Retinal pigment epithelial cell (primary cell): Measurements from ENCODE around the gene DENND4A.
"Not testable (repeated sequence)": the region's sequence is repeated elsewhere in the genome, so short reads cannot be mapped to it uniquely, and the experiment has no call there.

Experiments
- DNase-seq: peaks from one replicate; pipeline ENCODE4 v3.0.0-alpha.2; 2010; ENCODE audit warnings: low read depth
- H3K4me3 ChIP-seq: 2 replicates; pipeline ENCODE4 v1.5.1; 2011; ENCODE audit warnings: mild to moderate bottlenecking, low read length, control low read depth, moderate library complexity
- TF ChIP-seq, protein P1 (sequence below): conservative IDR thresholded peaks from 2 replicates; pipeline ENCODE4 v1.5.1; 2011; ENCODE audit warnings: low read depth, low read length, control low read depth, inconsistent platforms

Gene DENND4A

DNA sequence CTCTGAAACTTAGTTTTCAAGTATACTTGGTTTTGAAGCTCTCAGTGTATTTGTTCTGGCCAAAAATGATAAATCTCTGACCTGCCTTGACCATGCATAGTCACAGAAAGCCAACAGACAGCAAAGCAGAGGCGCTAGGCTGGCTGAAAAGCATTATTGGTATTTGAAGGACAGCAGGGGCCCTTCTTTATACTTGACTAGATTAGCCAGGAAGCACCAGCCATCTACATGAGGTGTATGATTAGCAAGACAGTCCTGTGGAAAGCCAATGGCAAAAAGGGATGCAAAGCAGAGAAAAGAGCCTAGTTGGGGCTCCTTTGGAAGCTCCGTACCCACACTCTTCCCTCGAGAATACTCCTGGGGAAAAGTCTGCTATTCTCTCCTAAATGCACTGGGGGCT is 162.5 kb downstream of the DENND4A start:
- DNase-seq = no peak
- H3K4me3 ChIP-seq = no peak overlapping the region
- TF ChIP-seq, protein P1, sequence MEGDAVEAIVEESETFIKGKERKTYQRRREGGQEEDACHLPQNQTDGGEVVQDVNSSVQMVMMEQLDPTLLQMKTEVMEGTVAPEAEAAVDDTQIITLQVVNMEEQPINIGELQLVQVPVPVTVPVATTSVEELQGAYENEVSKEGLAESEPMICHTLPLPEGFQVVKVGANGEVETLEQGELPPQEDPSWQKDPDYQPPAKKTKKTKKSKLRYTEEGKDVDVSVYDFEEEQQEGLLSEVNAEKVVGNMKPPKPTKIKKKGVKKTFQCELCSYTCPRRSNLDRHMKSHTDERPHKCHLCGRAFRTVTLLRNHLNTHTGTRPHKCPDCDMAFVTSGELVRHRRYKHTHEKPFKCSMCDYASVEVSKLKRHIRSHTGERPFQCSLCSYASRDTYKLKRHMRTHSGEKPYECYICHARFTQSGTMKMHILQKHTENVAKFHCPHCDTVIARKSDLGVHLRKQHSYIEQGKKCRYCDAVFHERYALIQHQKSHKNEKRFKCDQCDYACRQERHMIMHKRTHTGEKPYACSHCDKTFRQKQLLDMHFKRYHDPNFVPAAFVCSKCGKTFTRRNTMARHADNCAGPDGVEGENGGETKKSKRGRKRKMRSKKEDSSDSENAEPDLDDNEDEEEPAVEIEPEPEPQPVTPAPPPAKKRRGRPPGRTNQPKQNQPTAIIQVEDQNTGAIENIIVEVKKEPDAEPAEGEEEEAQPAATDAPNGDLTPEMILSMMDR = no peak

DNA sequence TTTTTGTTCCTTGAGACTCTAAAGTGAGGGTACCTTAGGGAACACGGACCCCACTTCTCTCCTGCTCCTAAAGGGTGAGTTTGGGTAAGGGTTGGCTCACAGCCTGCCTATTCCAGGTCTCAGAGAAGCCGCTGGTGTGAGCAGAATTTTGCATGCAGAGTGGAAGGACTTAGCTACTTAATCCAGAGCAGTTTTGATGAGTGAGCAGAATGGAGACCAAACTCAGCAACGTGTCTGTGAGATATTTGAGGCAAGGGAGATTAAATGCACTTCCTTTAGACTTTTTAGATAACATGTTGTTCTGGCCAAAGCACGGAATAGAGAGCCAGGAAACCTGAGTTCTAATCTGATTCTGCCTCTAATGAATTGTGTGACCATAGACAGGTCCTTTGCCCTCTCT is 165.2 kb downstream of the DENND4A start:
- H3K4me3 ChIP-seq = no peak overlapping the region
- DNase-seq = peak; percentile 27
- TF ChIP-seq, protein P1 = no peak

DNA sequence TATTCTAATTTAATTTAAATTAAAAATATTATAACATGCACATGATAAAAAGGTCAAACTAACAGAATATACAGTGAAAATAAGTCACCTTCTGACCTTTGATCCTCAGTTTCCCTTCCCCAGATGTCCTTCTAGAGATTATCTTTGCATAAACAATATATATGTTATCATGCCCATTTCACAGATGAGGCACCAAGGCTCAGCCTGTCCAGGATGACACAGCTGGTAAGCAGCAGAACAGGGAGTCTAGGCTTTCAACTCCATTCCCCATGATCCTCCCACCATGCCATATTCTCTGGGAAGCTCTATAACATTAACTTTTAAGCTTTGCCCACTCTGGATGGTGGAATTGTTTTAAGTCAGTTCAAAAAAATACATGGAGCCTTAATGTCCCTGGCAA is 169.0 kb downstream of the DENND4A start:
- H3K4me3 ChIP-seq = no peak overlapping the region
- TF ChIP-seq, protein P1 = no peak
- DNase-seq = no peak

DNA sequence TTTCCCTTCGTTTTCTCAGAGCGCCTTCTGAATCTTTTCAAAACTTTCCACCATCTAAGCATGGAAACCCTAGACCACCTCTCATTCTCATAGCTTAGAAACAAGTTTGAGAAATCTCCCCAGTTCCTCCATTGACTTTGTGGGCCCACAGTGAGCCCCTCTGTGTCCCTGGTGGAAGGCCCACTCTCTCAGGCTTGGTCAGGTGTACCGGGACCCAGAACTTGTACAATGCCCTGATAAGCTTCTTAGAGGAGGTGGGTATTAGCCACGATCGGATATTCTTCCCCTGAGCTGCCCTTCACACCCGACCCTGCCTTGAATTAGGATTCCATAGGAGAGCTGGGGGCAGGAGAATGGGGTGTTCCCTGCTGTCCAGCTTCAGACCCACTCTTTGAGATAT is 170.5 kb downstream of the DENND4A start, which contains the start of gene SLC24A1:
Gene SLC24A1, plus strand, starts transcription at position 301 of the 400 bp plus-strand sequence. CDS start 2,143 bp downstream, outside the sequence.
- TF ChIP-seq, protein P1 = no peak
- no peak within 1 kb of the TSS for H3K4me3 ChIP-seq
- no peak for DNase-seq

DNA sequence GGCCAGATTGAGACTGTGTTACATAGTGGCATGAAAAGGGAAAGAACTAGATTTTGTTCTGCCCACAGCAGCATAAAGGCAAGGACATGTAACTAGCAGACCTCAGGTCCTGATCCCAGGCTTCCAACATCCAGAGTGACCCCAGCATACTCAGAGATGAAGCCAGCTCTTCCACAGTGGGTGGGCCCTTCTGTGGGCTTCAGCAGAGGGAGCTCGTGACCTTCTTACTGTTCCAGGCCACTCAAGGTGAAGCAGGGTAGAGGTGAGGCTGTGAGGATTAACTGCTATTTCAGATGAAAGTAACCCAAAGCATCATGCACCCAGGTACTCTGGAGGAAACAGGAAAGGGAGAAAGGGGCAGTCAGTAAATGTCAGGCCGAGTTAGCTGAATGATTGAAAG is 171.3 kb downstream of the DENND4A start:
- TF ChIP-seq, protein P1 = no peak
- DNase-seq = no peak
- no peak overlapping the region for H3K4me3 ChIP-seq

DNA sequence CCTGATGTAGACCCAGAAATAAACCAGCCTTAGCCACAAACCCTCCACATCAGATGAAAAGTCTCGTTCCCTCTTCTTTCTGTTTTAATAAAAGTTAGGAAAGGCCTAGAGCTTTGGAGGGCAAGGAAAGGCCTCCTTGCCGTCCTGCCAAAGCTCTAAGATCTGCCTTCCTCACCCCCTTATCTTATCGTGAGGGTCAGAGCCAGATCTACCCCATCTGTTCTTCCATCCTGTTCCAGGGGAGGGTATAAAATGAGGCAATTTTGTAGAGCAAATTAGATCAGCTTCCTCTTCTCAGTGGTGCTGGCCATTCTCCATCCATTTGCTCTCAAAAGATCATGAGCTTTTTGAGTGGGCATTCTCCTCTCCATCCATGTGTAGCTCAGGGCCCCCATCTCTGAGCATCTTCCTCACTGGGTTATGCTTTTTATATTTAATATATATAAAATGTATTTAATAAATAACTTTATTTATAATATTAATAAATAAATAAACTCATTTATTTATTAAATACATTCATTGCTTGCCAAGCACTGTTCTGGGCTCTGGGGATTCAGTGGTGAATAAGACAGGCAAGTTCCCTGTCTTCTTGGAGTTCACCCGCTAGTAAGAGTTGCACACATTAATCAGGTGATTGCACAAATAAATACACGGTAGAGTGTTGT is 172.3 kb downstream of the DENND4A start:
- TF ChIP-seq, protein P1 = no peak
- no peak for DNase-seq
- H3K4me3 ChIP-seq = no peak overlapping the region

DNA sequence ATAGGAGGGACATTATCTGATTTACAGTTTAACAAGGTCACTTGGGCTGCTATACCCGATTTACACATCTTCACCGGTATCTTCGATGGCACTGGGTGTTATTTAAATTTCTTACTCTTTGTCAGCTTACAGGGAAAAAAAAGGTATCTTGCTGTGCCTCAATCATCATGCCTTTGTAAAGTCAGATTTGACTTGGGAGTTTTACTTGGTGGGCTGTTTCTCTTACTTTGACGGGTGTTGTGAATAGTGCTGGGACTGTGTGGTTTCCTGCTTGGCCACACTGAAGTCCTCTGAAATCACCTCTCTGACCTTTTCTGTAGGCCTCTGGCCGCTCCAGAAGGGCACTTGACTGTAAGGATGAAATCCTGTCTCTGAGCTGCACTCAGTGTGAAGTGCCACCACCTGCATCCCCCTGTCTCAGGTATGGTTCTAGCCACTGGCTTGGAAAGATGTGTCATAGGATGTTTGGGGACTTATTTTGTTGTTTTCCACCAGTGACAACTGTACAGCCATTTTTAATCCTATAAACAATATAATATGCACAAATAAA is 173.5 kb downstream of the DENND4A start:
- TF ChIP-seq, protein P1 = no peak
- DNase-seq = no peak

DNA sequence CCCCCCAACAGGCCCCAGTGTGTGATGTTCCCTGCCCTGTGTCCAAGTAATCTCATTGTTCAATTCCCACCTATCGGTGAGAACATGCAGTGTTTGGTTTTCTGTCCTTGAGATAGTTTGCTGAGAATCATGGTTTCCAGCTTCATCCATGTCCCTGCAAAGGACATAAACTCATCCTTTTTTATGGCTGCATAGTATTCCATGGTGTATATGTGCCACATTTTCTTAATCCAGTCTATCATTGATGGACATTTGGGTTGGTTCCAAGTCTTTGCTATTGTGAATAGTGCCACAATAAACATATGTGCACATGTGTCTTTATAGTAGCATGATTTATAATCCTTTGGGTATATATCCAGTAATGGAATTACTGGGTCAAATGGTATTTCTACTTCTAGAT is 176.2 kb downstream of the DENND4A start:
- not testable (repeated sequence) for H3K4me3 ChIP-seq, DNase-seq

More for the DNA sequence above, 173.5 kb downstream of the DENND4A start:
- H3K4me3 ChIP-seq = no peak overlapping the region
